Tibial nerve (tissue), 4 donors: ENCODE data around the gene NTF4. TPM values are rescaled to one million over a fixed set of nuclear protein-coding genes. Genes with fewer than 3 reads are reported as not detected.
"Not testable (repeated sequence)": the region's sequence is repeated elsewhere in the genome, so short reads cannot be mapped to it uniquely, and the experiment has no call there.

ENCODE experiments used
- DNase-seq, 2 donors: peaks; one replicate each; pipeline ENCODE4 v3.0.0-alpha.2; 2019; ENCODE audit warnings: low spot score in 2 of 2
- H3K27ac ChIP-seq, 4 donors: fragments of 200-600 bp; sonication (generic) in 3 of 4; one replicate each; pipeline ENCODE4 v1.5.1; 2017 to 2019; ENCODE audit warnings: mild to moderate bottlenecking in 1 of 4
- H3K27me3 ChIP-seq, 2 donors: fragments of 200-600 bp; sonication (generic) in 1 of 2; one replicate each; pipeline versions ENCODE4 v1.5.1 to v1.6.0; 2017 to 2019
- H3K36me3 ChIP-seq, 3 donors: fragments of 200-600 bp; sonication (generic); one replicate each; pipeline ENCODE4 v1.5.1; 2018 to 2019
- H3K4me1 ChIP-seq, 4 donors: fragments of 200-600 bp; sonication (generic) in 3 of 4; one replicate each; pipeline ENCODE4 v1.5.1; 2017 to 2019
- H3K4me3 ChIP-seq, 4 donors: fragments of 200-600 bp; sonication (generic) in 3 of 4; one replicate each; pipeline ENCODE4 v1.5.1; 2017 to 2019; ENCODE audit warnings: mild to moderate bottlenecking in 1 of 4, moderate library complexity in 1 of 4
- H3K9me3 ChIP-seq, 4 donors: fragments of 200-600 bp; sonication (generic) in 3 of 4; one replicate each; pipeline ENCODE4 v1.5.1; 2017 to 2019
- EP300 ChIP-seq, 2 donors: sonication (generic); formaldehyde crosslinking; IDR thresholded peaks; one replicate each; pipeline ENCODE4 v1.6.1; 2017; ENCODE audit warnings: antibody characterized with exemption in 2 of 2, mild to moderate bottlenecking in 1 of 2
- POLR2A ChIP-seq, 2 donors: fragments of 450-650 bp; IDR thresholded peaks; one replicate each; pipeline ENCODE4 v1.6.1; 2017; ENCODE audit warnings: antibody characterized with exemption in 2 of 2, mild to moderate bottlenecking in 2 of 2, moderate library complexity in 2 of 2
- WGBS, 2 donors: methylation state at CpG; one replicate each; pipeline ENCODE4 v1.1.5; 2018; 5-methylcytosine and 5-hydroxymethylcytosine counted together
- total RNA-seq, 4 donors: library from RNA; depleted of rRNA; stranded (reverse); fragments of >200 nt; gene quantifications; one replicate each; pipeline ENCODE4 v1.1.0, GENCODE V29; 2016
- TF ChIP-seq, protein P1 (sequence below), 5 experiments: fragments of 200-600 bp in 3 of 5; fragments of 450-650 bp in 2 of 5; sonication (generic) in 3 of 5; IDR thresholded peaks; one replicate each; pipeline ENCODE4 v1.5.1; 2016 to 2019; ENCODE audit warnings: antibody characterized with exemption in 5 of 5, mild to moderate bottlenecking in 3 of 5, moderate library complexity in 2 of 5

Gene NTF4
- total RNA-seq, 4 donors from 2014 or later: not detected

DNA sequence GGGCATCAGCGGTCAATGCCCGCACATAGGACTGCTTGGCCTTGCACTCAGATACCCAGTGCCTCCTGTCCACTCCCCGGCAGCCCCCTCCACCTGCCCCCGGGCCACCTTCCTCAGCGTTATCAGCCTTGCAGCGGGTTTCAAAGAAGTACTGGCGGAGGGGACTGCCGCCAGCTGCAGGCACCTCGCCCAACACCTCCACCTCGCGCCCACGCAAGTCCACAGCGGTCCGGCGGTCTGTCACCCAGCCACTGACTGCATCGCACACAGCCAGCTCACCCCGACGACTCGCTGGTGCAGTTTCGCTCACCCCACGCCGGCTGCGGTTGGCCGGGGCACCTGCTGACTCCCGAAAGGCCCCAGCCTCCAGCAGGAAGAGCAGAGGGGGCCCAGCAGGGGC lies 3.2 kb downstream of the NTF4 start:
- Histone ChIP-seq H3K27me3 (peaks cover 2 to 90% of the 10 kb centered on the region in 2 donors), H3K36me3 (no peaks in the 10 kb centered on the region), H3K9me3 (no peaks in the 10 kb centered on the region), H3K4me1 (peaks cover 0 to 30% (median 19%) of the 10 kb centered on the region in 4 donors), H3K4me3 (no peak overlapping the region), H3K27ac (no peak overlapping the region)
- WGBS, 2 donors: 73 to 75% methylated on average over 23 to 25 of the region's 25 CpGs
- TF ChIP-seq EP300 (IDR thresholded peaks at IDR 0.05): no peak
- TF ChIP-seq, protein P1, sequence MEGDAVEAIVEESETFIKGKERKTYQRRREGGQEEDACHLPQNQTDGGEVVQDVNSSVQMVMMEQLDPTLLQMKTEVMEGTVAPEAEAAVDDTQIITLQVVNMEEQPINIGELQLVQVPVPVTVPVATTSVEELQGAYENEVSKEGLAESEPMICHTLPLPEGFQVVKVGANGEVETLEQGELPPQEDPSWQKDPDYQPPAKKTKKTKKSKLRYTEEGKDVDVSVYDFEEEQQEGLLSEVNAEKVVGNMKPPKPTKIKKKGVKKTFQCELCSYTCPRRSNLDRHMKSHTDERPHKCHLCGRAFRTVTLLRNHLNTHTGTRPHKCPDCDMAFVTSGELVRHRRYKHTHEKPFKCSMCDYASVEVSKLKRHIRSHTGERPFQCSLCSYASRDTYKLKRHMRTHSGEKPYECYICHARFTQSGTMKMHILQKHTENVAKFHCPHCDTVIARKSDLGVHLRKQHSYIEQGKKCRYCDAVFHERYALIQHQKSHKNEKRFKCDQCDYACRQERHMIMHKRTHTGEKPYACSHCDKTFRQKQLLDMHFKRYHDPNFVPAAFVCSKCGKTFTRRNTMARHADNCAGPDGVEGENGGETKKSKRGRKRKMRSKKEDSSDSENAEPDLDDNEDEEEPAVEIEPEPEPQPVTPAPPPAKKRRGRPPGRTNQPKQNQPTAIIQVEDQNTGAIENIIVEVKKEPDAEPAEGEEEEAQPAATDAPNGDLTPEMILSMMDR (IDR thresholded peaks at IDR 0.05): no peak
- TF ChIP-seq POLR2A (IDR thresholded peaks at IDR 0.05): no peak
- DNase-seq: no peak

DNA sequence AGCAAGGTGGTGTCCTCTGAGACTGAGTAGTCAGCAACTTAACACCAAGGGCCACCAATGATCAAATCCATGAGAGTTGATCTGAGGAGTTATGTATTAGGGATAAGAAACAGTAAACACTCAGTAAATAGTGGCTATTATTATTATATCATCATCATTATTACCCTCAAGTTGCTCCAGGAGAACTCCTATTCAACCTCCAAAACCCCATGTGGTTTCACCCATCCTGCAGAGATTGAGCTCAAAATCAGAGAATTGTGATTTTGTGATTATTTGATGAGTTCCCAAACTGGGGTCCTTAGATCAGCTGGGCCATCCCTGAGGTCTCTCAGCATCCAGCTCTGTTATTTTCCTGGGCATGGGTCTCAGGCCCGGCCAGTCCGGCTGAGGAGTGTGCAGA lies 3.6 kb downstream of the NTF4 start:
- peaks cover 0 to 35% (median 20%) of the 10 kb centered on the region in 4 donors for H3K4me1 ChIP-seq
- H3K27me3 ChIP-seq: peaks cover 2 to 90% of the 10 kb centered on the region in 2 donors
- no peak overlapping the region for H3K4me3 ChIP-seq
- TF ChIP-seq EP300 (IDR thresholded peaks at IDR 0.05): no peak
- no peak for TF ChIP-seq POLR2A (IDR thresholded peaks at IDR 0.05)
- TF ChIP-seq, protein P1 (IDR thresholded peaks at IDR 0.05): no peak
- 94 to 96% methylated on average over 2 of the region's 2 CpGs for WGBS, 2 donors
- no peak overlapping the region for H3K27ac ChIP-seq
- H3K9me3 ChIP-seq: no peaks in the 10 kb centered on the region
- DNase-seq: no peak
- H3K36me3 ChIP-seq: no peaks in the 10 kb centered on the region

DNA sequence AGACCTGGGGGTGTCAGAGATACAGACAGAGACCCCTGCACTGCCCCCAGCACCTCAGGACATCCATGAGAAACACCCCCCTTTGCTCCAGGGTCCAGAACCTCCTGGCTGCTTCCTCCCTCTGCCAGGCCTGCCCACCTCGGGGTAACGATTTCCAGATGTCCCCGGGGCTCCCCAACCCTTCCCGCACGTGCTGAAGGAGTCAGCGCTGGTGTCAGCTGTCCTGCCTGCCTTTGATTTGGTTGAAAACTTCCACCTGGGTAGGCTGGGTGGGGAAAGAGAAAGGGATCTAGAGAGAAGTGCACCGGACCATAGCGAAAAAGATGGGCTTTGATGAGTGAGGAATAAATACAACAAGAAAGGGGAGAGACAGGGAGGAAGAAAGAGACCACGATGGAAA lies 5.6 kb downstream of the NTF4 start:
- H3K4me3 ChIP-seq: no peak overlapping the region
- TF ChIP-seq, protein P1 (IDR thresholded peaks at IDR 0.05): no peak
- no peak for TF ChIP-seq EP300 (IDR thresholded peaks at IDR 0.05)
- 53 to 57% methylated on average over 9 of the region's 9 CpGs for WGBS, 2 donors
- no peaks in the 10 kb centered on the region for H3K9me3 ChIP-seq
- no peak overlapping the region for H3K27ac ChIP-seq
- H3K36me3 ChIP-seq: no peaks in the 10 kb centered on the region
- peaks cover 0 to 27% (median 14%) of the 10 kb centered on the region in 4 donors for H3K4me1 ChIP-seq
- peaks cover 0 to 78% of the 10 kb centered on the region in 2 donors for H3K27me3 ChIP-seq
- DNase-seq: no peak

DNA sequence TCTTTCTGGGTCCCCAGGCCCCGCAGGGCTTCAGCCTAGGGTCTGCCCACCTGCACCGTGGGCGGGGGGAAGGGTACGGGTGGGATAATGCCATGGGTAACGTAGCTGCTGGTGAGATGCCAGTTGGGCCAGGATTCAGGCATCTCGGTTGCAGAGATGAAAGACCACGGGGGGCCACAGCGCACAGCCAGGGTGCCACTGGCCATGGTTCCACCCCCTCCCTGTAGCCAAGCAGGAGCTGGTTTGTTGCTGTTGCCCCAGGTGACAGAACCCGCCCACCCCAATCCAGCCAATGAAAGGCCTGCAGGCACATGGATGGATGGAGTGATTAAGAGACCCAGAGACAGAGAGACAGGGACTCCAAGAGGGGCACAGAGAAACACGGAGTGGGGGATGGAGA lies 6.1 kb downstream of the NTF4 start:
- TF ChIP-seq, protein P1 (IDR thresholded peaks at IDR 0.05): no peak
- no peak for TF ChIP-seq EP300 (IDR thresholded peaks at IDR 0.05)
- no peak for TF ChIP-seq POLR2A (IDR thresholded peaks at IDR 0.05)
- H3K9me3 ChIP-seq: no peaks in the 10 kb centered on the region
- DNase-seq: no peak
- peaks cover 0 to 27% (median 14%) of the 10 kb centered on the region in 4 donors for H3K4me1 ChIP-seq
- WGBS, 2 donors: 50 to 57% methylated on average over 9 to 10 of the region's 10 CpGs
- peaks cover 0 to 73% of the 10 kb centered on the region in 2 donors for H3K27me3 ChIP-seq
- H3K36me3 ChIP-seq: no peaks in the 10 kb centered on the region
- no peak overlapping the region for H3K27ac ChIP-seq
- H3K4me3 ChIP-seq: no peak overlapping the region

DNA sequence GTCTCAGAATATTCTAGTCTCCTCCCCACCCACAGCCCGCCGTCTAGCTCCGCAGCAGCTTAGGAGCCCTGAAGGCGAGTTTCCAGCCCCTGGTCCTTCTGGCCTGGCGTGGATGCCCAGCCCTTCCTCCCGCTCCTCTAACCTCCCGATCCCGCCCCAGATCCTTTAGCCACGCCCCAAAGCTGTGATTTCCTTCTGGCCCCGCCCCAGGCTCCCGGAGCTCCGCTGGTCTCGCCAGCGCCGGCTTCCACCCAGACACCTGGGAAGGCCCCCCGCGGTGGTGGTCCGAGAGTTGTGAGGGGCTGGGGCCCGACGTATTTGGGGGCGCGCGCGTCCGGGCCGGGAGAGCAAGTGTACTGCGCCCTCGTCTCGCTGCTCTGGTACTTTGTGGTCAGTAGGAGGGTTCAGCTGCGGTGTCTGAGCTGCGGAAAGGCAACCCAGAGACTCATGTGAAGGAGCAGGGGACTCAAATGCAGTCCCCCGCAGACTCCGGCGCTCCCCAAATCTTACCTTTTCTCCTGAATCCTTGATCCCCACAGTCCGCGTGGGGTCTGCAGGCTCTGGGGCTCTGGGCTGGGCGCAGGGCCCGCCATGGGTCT lies 6.9 kb downstream of the NTF4 start, which contains the start of gene CGB7:
CGB7 (minus strand) TSS at position 114 of the 599 bp plus-strand sequence. CDS start 2,374 bp downstream, outside the sequence.
- WGBS, 2 donors: 2 to 3% methylated on average over 33 of the region's 38 CpGs
- DNase-seq: peak; percentile 29 to 54

DNA sequence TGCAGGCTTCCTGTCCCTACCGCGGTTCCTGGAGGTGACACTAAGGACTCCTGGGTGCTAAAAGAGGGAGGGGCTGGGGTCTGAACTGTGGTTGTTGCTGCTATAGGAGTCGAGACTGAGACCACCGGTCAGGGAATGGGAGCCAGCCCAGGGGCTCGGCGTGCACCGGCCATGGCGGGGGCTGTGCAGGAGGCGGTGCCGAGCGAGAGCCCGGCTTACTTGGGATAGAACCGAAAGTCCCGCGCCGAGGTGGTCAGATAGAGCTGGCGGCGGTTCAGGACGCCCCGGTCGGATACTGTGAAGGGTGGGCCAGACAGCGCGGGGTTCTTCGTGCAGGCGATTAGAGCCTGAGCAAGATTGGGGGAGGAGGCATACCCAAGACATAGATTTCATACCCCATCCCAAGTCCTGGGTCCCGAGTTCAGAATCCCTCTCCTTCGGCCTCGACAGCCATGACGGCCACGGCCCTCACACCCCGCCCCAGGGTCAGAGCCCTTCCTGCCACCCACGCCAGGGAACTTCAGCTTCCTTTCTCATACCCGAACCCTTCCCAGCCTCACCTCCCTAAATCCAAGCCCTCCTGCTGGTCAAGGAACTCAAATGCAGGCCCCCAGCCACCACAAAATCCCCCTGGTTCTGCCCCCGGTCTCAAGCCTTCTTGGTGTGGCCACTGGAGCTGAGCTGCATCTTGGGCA lies 7.6 kb downstream of the NTF4 start:
- 5% methylated on average over 15 to 33 of the region's 34 CpGs for WGBS, 2 donors
- peak overlapping the region; percentile 35 to 58 (median 51) for H3K4me3 ChIP-seq

More for the DNA sequence above, 6.9 kb downstream of the NTF4 start, which contains the start of gene CGB7:
- Histone ChIP-seq H3K27me3 (peaks cover 0 to 65% of the 10 kb centered on the region in 2 donors), H3K4me1 (peaks cover 0 to 27% (median 14%) of the 10 kb centered on the region in 4 donors), H3K27ac (no peak within 1 kb of the TSS), H3K36me3 (no peaks in the 10 kb centered on the region), H3K4me3 (peak within 1 kb of the TSS; percentile 35 to 58 (median 51)), H3K9me3 (no peaks in the 10 kb centered on the region)
- TF ChIP-seq, protein P1 (IDR thresholded peaks at IDR 0.05): no peak
- TF ChIP-seq EP300 (IDR thresholded peaks at IDR 0.05) (no peak), POLR2A (IDR thresholded peaks at IDR 0.05) (no peak)

More for the DNA sequence above, 7.6 kb downstream of the NTF4 start:
- not testable (repeated sequence) for H3K36me3 ChIP-seq, H3K27ac ChIP-seq, H3K9me3 ChIP-seq, DNase-seq
- peaks cover 0 to 27% (median 14%) of the 10 kb centered on the region in 4 donors for H3K4me1 ChIP-seq
- H3K27me3 ChIP-seq: peaks cover 0 to 58% of the 10 kb centered on the region in 2 donors
